K562 (cell line): ENCODE data around the gene ZKSCAN4. TPM values are rescaled to one million over a fixed set of nuclear protein-coding genes. Genes with fewer than 3 reads are reported as not detected.

ENCODE experiments used
- ATAC-seq: fragments of 200-7000 bp; cut with Tn5 transposase; 3 replicates; pipeline ENCODE4 v1.9.1; 2020; ENCODE audit warnings: moderate library complexity
- BruUV-seq: library from RNA; stranded (reverse); fragments of 400-500 nt; replicated peaks from 2 replicates; lab custom pipeline; 2021; lab: Mats Ljungman, UMichigan
- CTCF ChIA-PET: fragments of 300-600 bp; formaldehyde crosslinking; extraction: SDS; loops from one replicate; lab custom pipeline; 2021; ENCODE audit warnings: low intra/inter-chr PET ratio; lab: Yijun Ruan, JAX
- POLR2A ChIA-PET: fragments of 300-600, 350-650 bp; sonication (Branson Sonifier 250); formaldehyde crosslinking; extraction: SDS; loops from one replicate; lab custom pipeline; 2021; ENCODE audit warnings: antibody characterized with exemption, inconsistent platforms; lab: Yijun Ruan, JAX
- DNase-seq, 4 experiments: peaks; one replicate each; pipeline versions ENCODE4 v3.0.0 to v3.0.0-alpha.2; 2011 to 2018; ENCODE audit warnings: low spot score in 3 of 4, mixed read lengths in 3 of 4; ENCODE audit errors: extremely low read depth in 1 of 4
- FAIRE-seq: peaks from 2 replicates; lab custom pipeline; 2011; peaks lifted over from hg19 to GRCh38; lab: Jason Lieb, UNC
- H2AFZ ChIP-seq: 2 replicates; pipeline ENCODE4 v1.6.0; 2011; ENCODE audit warnings: low read depth, low read length, control low read depth, inconsistent platforms
- H3K27ac ChIP-seq: fragments of 200-600 bp; 3 replicates; pipeline ENCODE4 v1.8.0; 2011; ENCODE audit warnings: low read depth, mild to moderate bottlenecking, control low read depth, inconsistent platforms, low read length, moderate library complexity, mixed read lengths; ENCODE audit errors: extremely low read depth
- H3K27me3 ChIP-seq, 2 experiments: fragments of 300-600 bp in 1 of 2; 2 replicates in 1 of 2; 3 replicates in 1 of 2; pipeline versions ENCODE4 v1.6.0 to v1.8.0; 2011; ENCODE audit warnings: inconsistent platforms in 2 of 2, low read length in 2 of 2, mild to moderate bottlenecking in 1 of 2, mixed read lengths in 1 of 2, moderate library complexity in 1 of 2; ENCODE audit not compliant: control insufficient read depth in 2 of 2, insufficient read depth in 2 of 2
- H3K36me3 ChIP-seq: fragments of 300-600 bp; 3 replicates; pipeline ENCODE4 v1.8.0; 2011; ENCODE audit warnings: mild to moderate bottlenecking, low read length, inconsistent platforms; ENCODE audit not compliant: control insufficient read depth, insufficient read depth
- H3K4me1 ChIP-seq, 2 experiments: fragments of 200-600 bp in 1 of 2; replicated peaks in 1 of 2; 2 replicates in 1 of 2; 3 replicates in 1 of 2; pipeline versions ENCODE4 v1.5.1 to v1.8.0; 2011; ENCODE audit warnings: inconsistent platforms in 2 of 2, low read length in 2 of 2, mild to moderate bottlenecking in 1 of 2, mixed read lengths in 1 of 2, moderate library complexity in 1 of 2; ENCODE audit not compliant: control insufficient read depth in 2 of 2, insufficient read depth in 2 of 2
- H3K4me2 ChIP-seq: 2 replicates; pipeline ENCODE4 v1.6.1; 2011; ENCODE audit warnings: low read length, control low read depth, inconsistent platforms, mixed read lengths; ENCODE audit not compliant: insufficient read depth
- H3K4me3 ChIP-seq: fragments of 200-600 bp; sonication (generic), shearing (Covaris generic); 2 replicates; pipeline ENCODE4 v1.5.1; 2016; ENCODE audit warnings: control low read depth, inconsistent platforms
- H3K79me2 ChIP-seq: fragments of 200-600 bp; 3 replicates; pipeline ENCODE4 v1.8.0; 2011; ENCODE audit warnings: low read length, inconsistent platforms; ENCODE audit not compliant: control insufficient read depth, insufficient read depth
- H3K9ac ChIP-seq, 2 experiments: 2 replicates each; pipeline versions ENCODE4 v1.6.0 to v1.6.1; 2011; ENCODE audit warnings: low read depth in 2 of 2, low read length in 2 of 2, control low read depth in 1 of 2, inconsistent platforms in 1 of 2, mild to moderate bottlenecking in 1 of 2, mixed read lengths in 1 of 2; ENCODE audit not compliant: insufficient read depth in 1 of 2
- H3K9me1 ChIP-seq: one replicate; pipeline ENCODE4 v1.6.0; 2011; ENCODE audit warnings: inconsistent platforms, mild to moderate bottlenecking, low read length, moderate library complexity; ENCODE audit not compliant: control insufficient read depth, insufficient read depth
- H3K9me3 ChIP-seq: replicated peaks from 2 replicates; pipeline ENCODE4 v1.5.1; 2011; ENCODE audit warnings: low read depth, low read length, inconsistent platforms; ENCODE audit not compliant: control insufficient read depth, insufficient read depth
- H4K20me1 ChIP-seq: replicated peaks from 2 replicates; pipeline ENCODE4 v1.6.1; 2011; ENCODE audit warnings: low read length, inconsistent platforms, mixed read lengths; ENCODE audit not compliant: control insufficient read depth, insufficient read depth
- CHD4 ChIP-seq: fragments of 200-600 bp; sonication (generic); IDR thresholded peaks from 3 replicates; pipeline ENCODE4 v1.6.1; 2012; ENCODE audit warnings: low read depth, mild to moderate bottlenecking, mixed read lengths, low read length, inconsistent platforms; ENCODE audit not compliant: insufficient read depth, insufficient replicate concordance, poor library complexity, severe bottlenecking
- NR2C1 ChIP-seq, 2 experiments: fragments of 450-650 bp; IDR thresholded peaks; 2 replicates each; pipeline ENCODE4 v1.6.1; 2017; ENCODE audit warnings: mild to moderate bottlenecking in 2 of 2, antibody characterized with exemption in 1 of 2, inconsistent platforms in 1 of 2, missing compliant biosample characterization in 1 of 2, missing genetic modification characterization in 1 of 2
- WGBS: fragments of 100-300 bp; shearing (Covaris generic); methylation state at CpG from one replicate; pipeline ENCODE4 v1.1.6; 2016; ENCODE audit warnings: low coverage, mixed read lengths; ENCODE audit not compliant: insufficient coverage; ENCODE audit errors: missing lambda C conversion rate; 5-methylcytosine and 5-hydroxymethylcytosine counted together
- in situ Hi-C: fragments of 300-500 bp; cut with MboI; formaldehyde crosslinking; loops from 4 replicates; pipeline ENCODE4 v1.15.0; 2018; ENCODE audit warnings: inconsistent platforms, mixed read lengths
- intact Hi-C: fragments of 100-400 bp; cut with micrococcal nuclease; formaldehyde crosslinking; loops from 2 replicates; pipeline ENCODE4 v1.14.2; 2022
- polyA plus RNA-seq, 8 experiments: library from polyadenylated mRNA; depleted of rRNA in 4 of 8; stranded (reverse) in 5 of 8; unstranded in 3 of 8; fragments of >200 nt; fragmentation: Nextera tagmentation in 2 of 8; fragmentation: Illumina TruSeq in 1 of 8; extraction: Ambion mirVana in 2 of 8; extraction: Trizol in 1 of 8; gene quantifications; 2 replicates each; pipeline versions ENCODE4 v1.2.1 to v1.2.3, GENCODE V29; 2011 to 2014; ENCODE audit warnings: inconsistent platforms in 1 of 8, missing spikeins in 1 of 8
- total RNA-seq, 7 experiments: library from RNA; depleted of rRNA in 6 of 7; stranded (reverse); fragments of >200 nt in 6 of 7; fragmentation: Illumina TruSeq in 2 of 7; extraction: Trizol in 2 of 7; gene quantifications; 2 replicates each; pipeline versions ENCODE4 v1.2.1 to v1.2.3, GENCODE V29; 2011 to 2021; ENCODE audit warnings: low replicate concordance in 1 of 7
- TF ChIP-seq, protein P1 (sequence below): sonication (generic); formaldehyde crosslinking; IDR thresholded peaks from 2 replicates; pipeline ENCODE4 v1.8.1; 2023; ENCODE audit warnings: mild to moderate bottlenecking, missing genetic modification reagents
- TF ChIP-seq, protein P2 (sequence below), 2 experiments: fragments of 450-650 bp; IDR thresholded peaks; 2 replicates each; pipeline ENCODE4 v1.6.1; 2018; ENCODE audit warnings: mild to moderate bottlenecking in 2 of 2, low read depth in 1 of 2; ENCODE audit not compliant: partially characterized antibody in 2 of 2

Gene ZKSCAN4
- total and polyA plus RNA-seq, 9 of the 15 experiments (the other 6 are each of a cell fraction or from before 2014, with no cell fraction given) = 1.2 to 5.3 (median 4.7) TPM

DNA sequence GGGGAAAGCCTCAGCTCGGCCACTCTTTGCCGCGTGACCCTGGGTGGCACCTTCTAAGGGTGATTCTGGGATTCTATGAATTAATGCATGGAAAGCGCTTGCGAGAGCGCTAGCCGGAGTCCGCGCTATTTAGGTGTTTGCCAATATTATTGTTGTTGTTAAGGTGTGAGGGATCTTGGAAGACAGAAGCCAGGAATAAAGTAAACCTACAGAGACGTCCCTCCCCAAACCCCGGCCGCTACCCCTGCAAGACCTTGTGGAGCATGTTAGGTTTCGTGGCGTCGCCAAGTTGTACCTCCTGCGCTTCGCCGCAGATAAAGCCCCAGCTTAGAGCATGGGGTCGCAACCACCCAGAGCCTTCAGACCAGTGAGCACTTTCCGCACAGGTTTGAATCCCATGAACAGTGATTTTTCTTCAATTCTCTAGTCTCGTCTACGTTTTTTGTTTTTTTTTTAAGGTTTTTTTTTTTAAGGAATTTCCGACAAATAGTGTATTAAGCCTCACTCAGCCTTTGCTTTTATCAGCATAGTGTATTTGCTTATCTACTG, 43.9 kb downstream of the ZKSCAN4 start:
- Histone ChIP-seq H3K79me2 (no peaks in the 10 kb centered on the region), H3K9ac (no peak overlapping the region), H3K9me3 (peaks cover 5% of the 10 kb centered on the region; the same call in 1 of the 2 replicates), H3K4me2 (no peak overlapping the region), H3K4me1 (peaks cover 9 to 10% of the 10 kb centered on the region in 2 experiments), H2AFZ (no peak overlapping the region), H4K20me1 (no peaks in the 10 kb centered on the region), H3K36me3 (no peaks in the 10 kb centered on the region), H3K4me3 (no peak overlapping the region), H3K9me1 (no peaks in the 10 kb centered on the region), H3K27ac (no peak overlapping the region), H3K27me3 (no peaks in the 10 kb centered on the region)
- ATAC-seq (no peak), DNase-seq (no peak), FAIRE-seq (no peak)
- TF ChIP-seq, protein P1, sequence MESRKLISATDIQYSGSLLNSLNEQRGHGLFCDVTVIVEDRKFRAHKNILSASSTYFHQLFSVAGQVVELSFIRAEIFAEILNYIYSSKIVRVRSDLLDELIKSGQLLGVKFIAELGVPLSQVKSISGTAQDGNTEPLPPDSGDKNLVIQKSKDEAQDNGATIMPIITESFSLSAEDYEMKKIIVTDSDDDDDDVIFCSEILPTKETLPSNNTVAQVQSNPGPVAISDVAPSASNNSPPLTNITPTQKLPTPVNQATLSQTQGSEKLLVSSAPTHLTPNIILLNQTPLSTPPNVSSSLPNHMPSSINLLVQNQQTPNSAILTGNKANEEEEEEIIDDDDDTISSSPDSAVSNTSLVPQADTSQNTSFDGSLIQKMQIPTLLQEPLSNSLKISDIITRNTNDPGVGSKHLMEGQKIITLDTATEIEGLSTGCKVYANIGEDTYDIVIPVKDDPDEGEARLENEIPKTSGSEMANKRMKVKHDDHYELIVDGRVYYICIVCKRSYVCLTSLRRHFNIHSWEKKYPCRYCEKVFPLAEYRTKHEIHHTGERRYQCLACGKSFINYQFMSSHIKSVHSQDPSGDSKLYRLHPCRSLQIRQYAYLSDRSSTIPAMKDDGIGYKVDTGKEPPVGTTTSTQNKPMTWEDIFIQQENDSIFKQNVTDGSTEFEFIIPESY (CRISPR knock-in tag) = peak; percentile 46
- TF ChIP-seq NR2C1 (IDR thresholded peaks at IDR 0.05) (no peak), NR2C1 (tag; IDR thresholded peaks at IDR 0.05) (no peak), CHD4 (no peak)
- TF ChIP-seq, protein P2, sequence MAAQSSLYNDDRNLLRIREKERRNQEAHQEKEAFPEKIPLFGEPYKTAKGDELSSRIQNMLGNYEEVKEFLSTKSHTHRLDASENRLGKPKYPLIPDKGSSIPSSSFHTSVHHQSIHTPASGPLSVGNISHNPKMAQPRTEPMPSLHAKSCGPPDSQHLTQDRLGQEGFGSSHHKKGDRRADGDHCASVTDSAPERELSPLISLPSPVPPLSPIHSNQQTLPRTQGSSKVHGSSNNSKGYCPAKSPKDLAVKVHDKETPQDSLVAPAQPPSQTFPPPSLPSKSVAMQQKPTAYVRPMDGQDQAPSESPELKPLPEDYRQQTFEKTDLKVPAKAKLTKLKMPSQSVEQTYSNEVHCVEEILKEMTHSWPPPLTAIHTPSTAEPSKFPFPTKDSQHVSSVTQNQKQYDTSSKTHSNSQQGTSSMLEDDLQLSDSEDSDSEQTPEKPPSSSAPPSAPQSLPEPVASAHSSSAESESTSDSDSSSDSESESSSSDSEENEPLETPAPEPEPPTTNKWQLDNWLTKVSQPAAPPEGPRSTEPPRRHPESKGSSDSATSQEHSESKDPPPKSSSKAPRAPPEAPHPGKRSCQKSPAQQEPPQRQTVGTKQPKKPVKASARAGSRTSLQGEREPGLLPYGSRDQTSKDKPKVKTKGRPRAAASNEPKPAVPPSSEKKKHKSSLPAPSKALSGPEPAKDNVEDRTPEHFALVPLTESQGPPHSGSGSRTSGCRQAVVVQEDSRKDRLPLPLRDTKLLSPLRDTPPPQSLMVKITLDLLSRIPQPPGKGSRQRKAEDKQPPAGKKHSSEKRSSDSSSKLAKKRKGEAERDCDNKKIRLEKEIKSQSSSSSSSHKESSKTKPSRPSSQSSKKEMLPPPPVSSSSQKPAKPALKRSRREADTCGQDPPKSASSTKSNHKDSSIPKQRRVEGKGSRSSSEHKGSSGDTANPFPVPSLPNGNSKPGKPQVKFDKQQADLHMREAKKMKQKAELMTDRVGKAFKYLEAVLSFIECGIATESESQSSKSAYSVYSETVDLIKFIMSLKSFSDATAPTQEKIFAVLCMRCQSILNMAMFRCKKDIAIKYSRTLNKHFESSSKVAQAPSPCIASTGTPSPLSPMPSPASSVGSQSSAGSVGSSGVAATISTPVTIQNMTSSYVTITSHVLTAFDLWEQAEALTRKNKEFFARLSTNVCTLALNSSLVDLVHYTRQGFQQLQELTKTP (IDR thresholded peaks at IDR 0.05; ENCODE audit: low read depth in 1 of 2, partially characterized antibody in 2 of 2) = no peak
- CTCF ChIA-PET = no interaction called here
- POLR2A ChIA-PET = no interaction called here
- intact Hi-C loops (no loop called here), in situ Hi-C loops (no loop called here)
- no TSS peak for BruUV-seq
- WGBS = 88% methylated on average over 23 of the region's 23 CpGs
